HEK293 (cell line): ENCODE data around the gene RHBDF1.

Source experiments
- BCL11B ChIP-seq: fragments of 450-650 bp; formaldehyde crosslinking; IDR thresholded peaks from 2 replicates; pipeline ENCODE4 v1.5.1; 2016; ENCODE audit warnings: low read depth, missing biosample characterization, missing genetic modification characterization
- GFI1B ChIP-seq: fragments of 450-650 bp; formaldehyde crosslinking; IDR thresholded peaks from 2 replicates; pipeline ENCODE4 v1.5.1; 2016; ENCODE audit warnings: missing biosample characterization, missing genetic modification characterization
- TSHZ1 ChIP-seq: fragments of 450-650 bp; formaldehyde crosslinking; IDR thresholded peaks from 2 replicates; pipeline ENCODE4 v1.5.1; 2016; ENCODE audit warnings: missing biosample characterization, missing genetic modification characterization, borderline replicate concordance
- ZBTB1 ChIP-seq: fragments of 450-650 bp; formaldehyde crosslinking; IDR thresholded peaks from 2 replicates; pipeline ENCODE4 v1.5.1; 2016; ENCODE audit warnings: missing biosample characterization, missing genetic modification characterization
- ZBTB11 ChIP-seq: fragments of 450-650 bp; formaldehyde crosslinking; conservative IDR thresholded peaks from 2 replicates; pipeline ENCODE4 v1.5.1; 2016; ENCODE audit warnings: low read depth, missing biosample characterization, missing genetic modification characterization
- ZNF10 ChIP-seq: fragments of 450-650 bp; formaldehyde crosslinking; IDR thresholded peaks from 2 replicates; pipeline ENCODE4 v1.5.1; 2017; ENCODE audit warnings: missing biosample characterization, missing genetic modification characterization
- ZNF155 ChIP-seq: fragments of 450-650 bp; formaldehyde crosslinking; IDR thresholded peaks from 2 replicates; pipeline ENCODE4 v1.5.1; 2016; ENCODE audit warnings: missing biosample characterization, missing genetic modification characterization
- ZNF19 ChIP-seq: fragments of 450-650 bp; formaldehyde crosslinking; IDR thresholded peaks from 2 replicates; pipeline ENCODE4; 2016; ENCODE audit warnings: missing biosample characterization, missing genetic modification characterization, low read depth
- ZNF221 ChIP-seq: fragments of 450-650 bp; formaldehyde crosslinking; IDR thresholded peaks from 2 replicates; pipeline ENCODE4 v1.5.1; 2017; ENCODE audit warnings: missing biosample characterization, missing genetic modification characterization, borderline replicate concordance
- ZNF302 ChIP-seq: fragments of 450-650 bp; formaldehyde crosslinking; IDR thresholded peaks from 2 replicates; pipeline ENCODE4 v1.5.1; 2016; ENCODE audit warnings: missing biosample characterization, missing genetic modification characterization, low read depth
- ZNF341 ChIP-seq: fragments of 450-650 bp; formaldehyde crosslinking; IDR thresholded peaks from 2 replicates; pipeline ENCODE4; 2016; ENCODE audit warnings: low read depth, missing biosample characterization, missing genetic modification characterization
- ZNF366 ChIP-seq: fragments of 450-650 bp; formaldehyde crosslinking; conservative IDR thresholded peaks from 2 replicates; pipeline ENCODE4 v1.5.1; 2016; ENCODE audit warnings: missing biosample characterization, missing genetic modification characterization
- ZNF585B ChIP-seq: fragments of 450-650 bp; formaldehyde crosslinking; IDR thresholded peaks from 2 replicates; pipeline ENCODE4 v1.5.1; 2016; ENCODE audit warnings: missing biosample characterization, missing genetic modification characterization
- ZNF610 ChIP-seq: fragments of 450-650 bp; formaldehyde crosslinking; IDR thresholded peaks from 2 replicates; pipeline ENCODE4 v1.5.1; 2016; ENCODE audit warnings: missing biosample characterization, missing genetic modification characterization, borderline replicate concordance
- ZNF629 ChIP-seq: fragments of 450-650 bp; formaldehyde crosslinking; IDR thresholded peaks from 2 replicates; pipeline ENCODE4 v1.5.1; 2017; ENCODE audit warnings: missing biosample characterization, missing genetic modification characterization
- ZNF645 ChIP-seq: fragments of 450-650 bp; formaldehyde crosslinking; IDR thresholded peaks from 2 replicates; pipeline ENCODE4; 2016; ENCODE audit warnings: missing biosample characterization, missing genetic modification characterization
- ZNF664 ChIP-seq: fragments of 450-650 bp; formaldehyde crosslinking; IDR thresholded peaks from 2 replicates; pipeline ENCODE4 v1.5.1; 2016; ENCODE audit warnings: missing biosample characterization, missing genetic modification characterization
- TF ChIP-seq, protein P1 (sequence below): fragments of 450-650 bp; formaldehyde crosslinking; IDR thresholded peaks from 2 replicates; pipeline ENCODE4 v1.5.1; 2016; ENCODE audit warnings: missing biosample characterization, missing genetic modification characterization, borderline replicate concordance
- TF ChIP-seq, protein P2 (sequence below): fragments of 450-650 bp; formaldehyde crosslinking; IDR thresholded peaks from 2 replicates; pipeline ENCODE4 v1.5.1; 2016; ENCODE audit warnings: missing biosample characterization, missing genetic modification characterization
- TF ChIP-seq, protein P3 (sequence below): fragments of 450-650 bp; formaldehyde crosslinking; IDR thresholded peaks from 2 replicates; pipeline ENCODE4 v1.5.1; 2016; ENCODE audit warnings: missing biosample characterization, missing genetic modification characterization
- TF ChIP-seq, protein P4 (sequence below): fragments of 450-650 bp; formaldehyde crosslinking; conservative IDR thresholded peaks from 2 replicates; pipeline ENCODE4 v1.5.1; 2016; ENCODE audit warnings: low read depth, missing biosample characterization, missing genetic modification characterization

The RHBDF1 gene

DNA sequence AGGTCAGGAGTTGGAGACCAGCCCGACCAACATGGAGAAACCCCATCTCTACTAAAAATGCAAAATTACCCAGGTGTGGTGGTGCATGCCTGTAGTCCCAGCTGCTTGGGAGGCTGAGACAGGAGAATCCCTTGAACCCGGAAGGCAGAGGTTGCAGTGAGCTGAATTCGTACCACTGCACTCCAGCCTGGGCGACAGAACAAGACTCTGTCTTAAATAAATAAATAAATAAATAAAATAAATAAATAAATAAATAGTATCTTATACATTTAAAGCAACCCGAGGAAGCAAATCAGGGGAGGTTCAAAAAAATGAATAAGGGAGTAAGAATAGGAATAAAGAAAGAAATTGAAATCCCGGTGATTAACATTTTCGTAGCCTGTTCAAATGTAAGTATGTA is 25.9 kb downstream of the RHBDF1 start (continued):
- TF ChIP-seq, protein P1, sequence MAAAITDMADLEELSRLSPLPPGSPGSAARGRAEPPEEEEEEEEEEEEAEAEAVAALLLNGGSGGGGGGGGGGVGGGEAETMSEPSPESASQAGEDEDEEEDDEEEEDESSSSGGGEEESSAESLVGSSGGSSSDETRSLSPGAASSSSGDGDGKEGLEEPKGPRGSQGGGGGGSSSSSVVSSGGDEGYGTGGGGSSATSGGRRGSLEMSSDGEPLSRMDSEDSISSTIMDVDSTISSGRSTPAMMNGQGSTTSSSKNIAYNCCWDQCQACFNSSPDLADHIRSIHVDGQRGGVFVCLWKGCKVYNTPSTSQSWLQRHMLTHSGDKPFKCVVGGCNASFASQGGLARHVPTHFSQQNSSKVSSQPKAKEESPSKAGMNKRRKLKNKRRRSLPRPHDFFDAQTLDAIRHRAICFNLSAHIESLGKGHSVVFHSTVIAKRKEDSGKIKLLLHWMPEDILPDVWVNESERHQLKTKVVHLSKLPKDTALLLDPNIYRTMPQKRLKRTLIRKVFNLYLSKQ (tag by site-specific recombination) = peak; percentile 96
- TF ChIP-seq, protein P2, sequence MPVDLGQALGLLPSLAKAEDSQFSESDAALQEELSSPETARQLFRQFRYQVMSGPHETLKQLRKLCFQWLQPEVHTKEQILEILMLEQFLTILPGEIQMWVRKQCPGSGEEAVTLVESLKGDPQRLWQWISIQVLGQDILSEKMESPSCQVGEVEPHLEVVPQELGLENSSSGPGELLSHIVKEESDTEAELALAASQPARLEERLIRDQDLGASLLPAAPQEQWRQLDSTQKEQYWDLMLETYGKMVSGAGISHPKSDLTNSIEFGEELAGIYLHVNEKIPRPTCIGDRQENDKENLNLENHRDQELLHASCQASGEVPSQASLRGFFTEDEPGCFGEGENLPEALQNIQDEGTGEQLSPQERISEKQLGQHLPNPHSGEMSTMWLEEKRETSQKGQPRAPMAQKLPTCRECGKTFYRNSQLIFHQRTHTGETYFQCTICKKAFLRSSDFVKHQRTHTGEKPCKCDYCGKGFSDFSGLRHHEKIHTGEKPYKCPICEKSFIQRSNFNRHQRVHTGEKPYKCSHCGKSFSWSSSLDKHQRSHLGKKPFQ (tag by site-specific recombination) = peak; percentile 76
- TF ChIP-seq ZNF664 (tag by site-specific recombination) = peak; percentile 94
- peak; percentile 94 for TF ChIP-seq ZNF19 (tag by site-specific recombination)
- TF ChIP-seq ZBTB1 (tag by site-specific recombination) = peak; percentile 97
- peak; percentile 87 for TF ChIP-seq ZNF629 (tag by site-specific recombination)
- TF ChIP-seq, protein P3, sequence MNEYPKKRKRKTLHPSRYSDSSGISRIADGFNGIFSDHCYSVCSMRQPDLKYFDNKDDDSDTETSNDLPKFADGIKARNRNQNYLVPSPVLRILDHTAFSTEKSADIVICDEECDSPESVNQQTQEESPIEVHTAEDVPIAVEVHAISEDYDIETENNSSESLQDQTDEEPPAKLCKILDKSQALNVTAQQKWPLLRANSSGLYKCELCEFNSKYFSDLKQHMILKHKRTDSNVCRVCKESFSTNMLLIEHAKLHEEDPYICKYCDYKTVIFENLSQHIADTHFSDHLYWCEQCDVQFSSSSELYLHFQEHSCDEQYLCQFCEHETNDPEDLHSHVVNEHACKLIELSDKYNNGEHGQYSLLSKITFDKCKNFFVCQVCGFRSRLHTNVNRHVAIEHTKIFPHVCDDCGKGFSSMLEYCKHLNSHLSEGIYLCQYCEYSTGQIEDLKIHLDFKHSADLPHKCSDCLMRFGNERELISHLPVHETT (tag by site-specific recombination) = peak; percentile 84
- peak; percentile 56; the same call in 1 of the 2 replicates for TF ChIP-seq ZNF645 (tag by site-specific recombination)
- TF ChIP-seq ZNF585B (tag by site-specific recombination) = peak; percentile 25; the same call in 1 of the 2 replicates
- TF ChIP-seq TSHZ1 (tag by site-specific recombination) = peak; percentile 59; the same call in 1 of the 2 replicates
- peak; percentile 30; the same call in 1 of the 2 replicates for TF ChIP-seq ZNF10 (tag by site-specific recombination)
- TF ChIP-seq ZNF155 = 0 out of 2 replicates have a peak, but pooled peaks have one; percentile 83
- peak; percentile 68; the same call in 1 of the 2 replicates for TF ChIP-seq ZNF610 (tag by site-specific recombination)
- TF ChIP-seq ZNF341 (tag by site-specific recombination) = peak; percentile 56
- TF ChIP-seq ZBTB11 (tag by site-specific recombination) = peak; percentile 90
- TF ChIP-seq ZNF302 = peak; percentile 86; the same call in 1 of the 2 replicates
- TF ChIP-seq ZNF221 = peak; percentile 95; the same call in 1 of the 2 replicates
- TF ChIP-seq, protein P4, sequence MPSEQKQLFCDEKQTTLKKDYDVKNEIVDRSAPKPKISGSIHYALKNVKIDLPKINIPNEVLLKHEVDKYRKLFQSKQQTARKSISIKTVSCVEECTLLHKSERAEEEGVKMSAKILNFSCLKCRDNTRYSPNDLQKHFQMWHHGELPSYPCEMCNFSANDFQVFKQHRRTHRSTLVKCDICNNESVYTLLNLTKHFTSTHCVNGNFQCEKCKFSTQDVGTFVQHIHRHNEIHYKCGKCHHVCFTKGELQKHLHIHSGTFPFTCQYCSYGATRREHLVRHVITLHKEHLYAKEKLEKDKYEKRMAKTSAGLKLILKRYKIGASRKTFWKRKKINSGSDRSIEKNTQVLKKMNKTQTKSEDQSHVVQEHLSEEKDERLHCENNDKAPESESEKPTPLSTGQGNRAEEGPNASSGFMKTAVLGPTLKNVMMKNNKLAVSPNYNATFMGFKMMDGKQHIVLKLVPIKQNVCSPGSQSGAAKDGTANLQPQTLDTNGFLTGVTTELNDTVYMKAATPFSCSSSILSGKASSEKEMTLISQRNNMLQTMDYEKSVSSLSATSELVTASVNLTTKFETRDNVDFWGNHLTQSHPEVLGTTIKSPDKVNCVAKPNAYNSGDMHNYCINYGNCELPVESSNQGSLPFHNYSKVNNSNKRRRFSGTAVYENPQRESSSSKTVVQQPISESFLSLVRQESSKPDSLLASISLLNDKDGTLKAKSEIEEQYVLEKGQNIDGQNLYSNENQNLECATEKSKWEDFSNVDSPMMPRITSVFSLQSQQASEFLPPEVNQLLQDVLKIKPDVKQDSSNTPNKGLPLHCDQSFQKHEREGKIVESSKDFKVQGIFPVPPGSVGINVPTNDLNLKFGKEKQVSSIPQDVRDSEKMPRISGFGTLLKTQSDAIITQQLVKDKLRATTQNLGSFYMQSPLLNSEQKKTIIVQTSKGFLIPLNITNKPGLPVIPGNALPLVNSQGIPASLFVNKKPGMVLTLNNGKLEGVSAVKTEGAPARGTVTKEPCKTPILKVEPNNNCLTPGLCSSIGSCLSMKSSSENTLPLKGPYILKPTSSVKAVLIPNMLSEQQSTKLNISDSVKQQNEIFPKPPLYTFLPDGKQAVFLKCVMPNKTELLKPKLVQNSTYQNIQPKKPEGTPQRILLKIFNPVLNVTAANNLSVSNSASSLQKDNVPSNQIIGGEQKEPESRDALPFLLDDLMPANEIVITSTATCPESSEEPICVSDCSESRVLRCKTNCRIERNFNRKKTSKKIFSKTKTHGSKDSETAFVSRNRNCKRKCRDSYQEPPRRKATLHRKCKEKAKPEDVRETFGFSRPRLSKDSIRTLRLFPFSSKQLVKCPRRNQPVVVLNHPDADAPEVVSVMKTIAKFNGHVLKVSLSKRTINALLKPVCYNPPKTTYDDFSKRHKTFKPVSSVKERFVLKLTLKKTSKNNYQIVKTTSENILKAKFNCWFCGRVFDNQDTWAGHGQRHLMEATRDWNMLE (tag by site-specific recombination) = peak; percentile 98
- peak; percentile 78 for TF ChIP-seq GFI1B (tag by site-specific recombination)
- TF ChIP-seq ZNF366 (tag by site-specific recombination) = peak; percentile 49; the same call in 1 of the 2 replicates
- TF ChIP-seq BCL11B = peak; percentile 48; the same call in 1 of the 2 replicates
